Gastroesophageal sphincter (tissue), 3 donors: ENCODE measurements around the gene TRIO.

ENCODE experiments used
- POLR2A ChIP-seq, 2 donors: fragments of 450-650 bp; IDR thresholded peaks; one replicate each; pipeline ENCODE4 v1.6.1; 2017; ENCODE audit warnings: antibody characterized with exemption in 2 of 2, mild to moderate bottlenecking in 2 of 2, moderate library complexity in 1 of 2
- TF ChIP-seq, protein P1 (sequence below), 4 experiments: fragments of 200-600 bp in 2 of 4; fragments of 450-650 bp in 2 of 4; sonication (generic) in 1 of 4; IDR thresholded peaks; one replicate each; pipeline ENCODE4 v1.5.1; 2017 to 2019; ENCODE audit warnings: antibody characterized with exemption in 4 of 4, mild to moderate bottlenecking in 2 of 4, moderate library complexity in 2 of 4

DNA sequence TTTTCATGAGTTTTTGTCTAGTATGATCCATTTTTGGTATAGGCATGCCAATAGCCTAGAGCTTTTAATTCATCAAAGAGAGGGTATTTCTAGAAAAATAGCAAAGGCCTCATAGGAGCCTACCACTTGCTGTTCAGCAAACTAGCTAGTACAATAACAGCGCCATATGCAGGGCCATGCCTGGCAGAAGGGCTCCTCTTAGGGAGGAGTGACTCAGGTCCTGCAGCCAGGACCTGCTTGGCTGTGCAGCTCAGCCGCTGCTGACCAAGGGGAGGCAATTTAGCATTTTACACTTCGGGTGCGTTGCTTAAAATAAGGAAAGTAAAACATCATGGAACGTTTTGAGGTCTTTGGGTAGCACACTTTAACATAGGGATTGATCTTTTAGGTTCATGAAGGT, 100.6 kb downstream of the TRIO start:
- TF ChIP-seq, protein P1, sequence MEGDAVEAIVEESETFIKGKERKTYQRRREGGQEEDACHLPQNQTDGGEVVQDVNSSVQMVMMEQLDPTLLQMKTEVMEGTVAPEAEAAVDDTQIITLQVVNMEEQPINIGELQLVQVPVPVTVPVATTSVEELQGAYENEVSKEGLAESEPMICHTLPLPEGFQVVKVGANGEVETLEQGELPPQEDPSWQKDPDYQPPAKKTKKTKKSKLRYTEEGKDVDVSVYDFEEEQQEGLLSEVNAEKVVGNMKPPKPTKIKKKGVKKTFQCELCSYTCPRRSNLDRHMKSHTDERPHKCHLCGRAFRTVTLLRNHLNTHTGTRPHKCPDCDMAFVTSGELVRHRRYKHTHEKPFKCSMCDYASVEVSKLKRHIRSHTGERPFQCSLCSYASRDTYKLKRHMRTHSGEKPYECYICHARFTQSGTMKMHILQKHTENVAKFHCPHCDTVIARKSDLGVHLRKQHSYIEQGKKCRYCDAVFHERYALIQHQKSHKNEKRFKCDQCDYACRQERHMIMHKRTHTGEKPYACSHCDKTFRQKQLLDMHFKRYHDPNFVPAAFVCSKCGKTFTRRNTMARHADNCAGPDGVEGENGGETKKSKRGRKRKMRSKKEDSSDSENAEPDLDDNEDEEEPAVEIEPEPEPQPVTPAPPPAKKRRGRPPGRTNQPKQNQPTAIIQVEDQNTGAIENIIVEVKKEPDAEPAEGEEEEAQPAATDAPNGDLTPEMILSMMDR (IDR thresholded peaks at IDR 0.05): no peak
- no peak for TF ChIP-seq POLR2A (IDR thresholded peaks at IDR 0.05)
